Measurements from ENCODE around the gene CSF3R.
"Not testable (repeated sequence)": the region's sequence is repeated elsewhere in the genome, so short reads cannot be mapped to it uniquely, and the experiment has no call there.

Gene CSF3R

DNA sequence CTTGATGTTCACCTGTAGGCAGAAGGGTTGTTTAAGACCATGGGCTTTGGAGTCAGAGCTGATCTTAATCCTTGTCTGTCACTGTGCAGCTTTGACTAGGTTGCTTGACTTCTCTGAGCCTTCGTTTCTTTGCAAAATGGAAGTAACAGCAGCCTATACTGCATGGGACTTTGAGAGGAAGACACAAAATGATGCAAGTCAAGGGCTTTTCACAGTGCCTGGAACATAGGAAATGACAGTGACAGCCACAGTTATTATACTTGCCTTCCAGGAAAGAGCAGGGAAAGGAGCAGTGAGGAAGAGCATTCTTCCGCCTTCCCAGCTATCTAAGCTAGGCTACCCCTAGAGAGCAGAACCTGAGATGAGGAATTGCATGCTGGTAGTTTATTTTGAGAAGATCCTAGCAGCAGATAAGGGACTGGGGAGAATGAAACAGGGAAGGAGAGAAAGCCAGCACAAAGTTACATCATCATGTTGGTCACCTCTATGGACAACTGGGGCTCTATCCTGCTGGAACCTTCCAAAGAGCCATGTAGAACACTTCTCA is 3.1 kb downstream of the CSF3R start:
- DNase-seq (ENCODE audit: low read depth in 1 of 2, low spot score in 1 of 2), result no peak
- H3K27me3 ChIP-seq (ENCODE audit: insufficient read depth, poor library complexity, severe bottlenecking), result no peaks in the 10 kb centered on the region
- H3K27ac ChIP-seq (replicated peaks), result no peak overlapping the region
- TF ChIP-seq, protein P1, sequence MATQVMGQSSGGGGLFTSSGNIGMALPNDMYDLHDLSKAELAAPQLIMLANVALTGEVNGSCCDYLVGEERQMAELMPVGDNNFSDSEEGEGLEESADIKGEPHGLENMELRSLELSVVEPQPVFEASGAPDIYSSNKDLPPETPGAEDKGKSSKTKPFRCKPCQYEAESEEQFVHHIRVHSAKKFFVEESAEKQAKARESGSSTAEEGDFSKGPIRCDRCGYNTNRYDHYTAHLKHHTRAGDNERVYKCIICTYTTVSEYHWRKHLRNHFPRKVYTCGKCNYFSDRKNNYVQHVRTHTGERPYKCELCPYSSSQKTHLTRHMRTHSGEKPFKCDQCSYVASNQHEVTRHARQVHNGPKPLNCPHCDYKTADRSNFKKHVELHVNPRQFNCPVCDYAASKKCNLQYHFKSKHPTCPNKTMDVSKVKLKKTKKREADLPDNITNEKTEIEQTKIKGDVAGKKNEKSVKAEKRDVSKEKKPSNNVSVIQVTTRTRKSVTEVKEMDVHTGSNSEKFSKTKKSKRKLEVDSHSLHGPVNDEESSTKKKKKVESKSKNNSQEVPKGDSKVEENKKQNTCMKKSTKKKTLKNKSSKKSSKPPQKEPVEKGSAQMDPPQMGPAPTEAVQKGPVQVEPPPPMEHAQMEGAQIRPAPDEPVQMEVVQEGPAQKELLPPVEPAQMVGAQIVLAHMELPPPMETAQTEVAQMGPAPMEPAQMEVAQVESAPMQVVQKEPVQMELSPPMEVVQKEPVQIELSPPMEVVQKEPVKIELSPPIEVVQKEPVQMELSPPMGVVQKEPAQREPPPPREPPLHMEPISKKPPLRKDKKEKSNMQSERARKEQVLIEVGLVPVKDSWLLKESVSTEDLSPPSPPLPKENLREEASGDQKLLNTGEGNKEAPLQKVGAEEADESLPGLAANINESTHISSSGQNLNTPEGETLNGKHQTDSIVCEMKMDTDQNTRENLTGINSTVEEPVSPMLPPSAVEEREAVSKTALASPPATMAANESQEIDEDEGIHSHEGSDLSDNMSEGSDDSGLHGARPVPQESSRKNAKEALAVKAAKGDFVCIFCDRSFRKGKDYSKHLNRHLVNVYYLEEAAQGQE (IDR thresholded peaks at IDR 0.05; ENCODE audit: insufficient replicate concordance, low read depth), result no peak
- TF ChIP-seq, protein P2, sequence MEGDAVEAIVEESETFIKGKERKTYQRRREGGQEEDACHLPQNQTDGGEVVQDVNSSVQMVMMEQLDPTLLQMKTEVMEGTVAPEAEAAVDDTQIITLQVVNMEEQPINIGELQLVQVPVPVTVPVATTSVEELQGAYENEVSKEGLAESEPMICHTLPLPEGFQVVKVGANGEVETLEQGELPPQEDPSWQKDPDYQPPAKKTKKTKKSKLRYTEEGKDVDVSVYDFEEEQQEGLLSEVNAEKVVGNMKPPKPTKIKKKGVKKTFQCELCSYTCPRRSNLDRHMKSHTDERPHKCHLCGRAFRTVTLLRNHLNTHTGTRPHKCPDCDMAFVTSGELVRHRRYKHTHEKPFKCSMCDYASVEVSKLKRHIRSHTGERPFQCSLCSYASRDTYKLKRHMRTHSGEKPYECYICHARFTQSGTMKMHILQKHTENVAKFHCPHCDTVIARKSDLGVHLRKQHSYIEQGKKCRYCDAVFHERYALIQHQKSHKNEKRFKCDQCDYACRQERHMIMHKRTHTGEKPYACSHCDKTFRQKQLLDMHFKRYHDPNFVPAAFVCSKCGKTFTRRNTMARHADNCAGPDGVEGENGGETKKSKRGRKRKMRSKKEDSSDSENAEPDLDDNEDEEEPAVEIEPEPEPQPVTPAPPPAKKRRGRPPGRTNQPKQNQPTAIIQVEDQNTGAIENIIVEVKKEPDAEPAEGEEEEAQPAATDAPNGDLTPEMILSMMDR (IDR thresholded peaks at IDR 0.05; ENCODE audit: insufficient read depth, low read length), result no peak
- TF ChIP-seq GABPA (IDR thresholded peaks at IDR 0.05; ENCODE audit: low read depth) (no peak), POLR2AphosphoS5 (IDR thresholded peaks at IDR 0.05; ENCODE audit: low read depth) (no peak), SPI1 (IDR thresholded peaks at IDR 0.05; ENCODE audit: borderline replicate concordance, low read depth) (no peak)
- H3K4me3 ChIP-seq (replicated peaks; ENCODE audit: insufficient read depth, low read length), result no peak overlapping the region

DNA sequence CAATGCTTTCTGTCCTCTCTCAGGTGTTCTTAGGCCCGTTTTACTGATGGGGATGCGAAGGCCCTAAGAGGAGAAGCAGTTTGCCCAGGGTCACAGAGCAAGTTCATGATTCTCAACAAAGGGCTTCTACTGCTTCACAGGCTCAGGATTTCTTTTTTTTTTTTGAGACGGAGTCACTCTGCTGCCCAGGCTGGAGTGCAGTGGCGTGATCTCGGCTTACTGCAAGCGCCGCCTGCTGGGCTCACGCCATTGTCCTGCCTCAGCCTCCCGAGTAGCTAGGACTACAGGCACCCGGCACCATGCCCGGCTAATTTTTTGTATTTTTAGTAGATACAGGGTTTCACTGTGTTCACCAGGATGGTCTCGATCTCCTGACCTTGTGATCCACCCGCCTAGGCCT is 5.1 kb downstream of the CSF3R start:
- H3K4me3 ChIP-seq (replicated peaks; ENCODE audit: insufficient read depth, low read length); H3K27me3 ChIP-seq (ENCODE audit: insufficient read depth, poor library complexity, severe bottlenecking); DNase-seq (ENCODE audit: low read depth in 1 of 2, low spot score in 1 of 2); H3K27ac ChIP-seq (replicated peaks): not testable (repeated sequence)

DNA sequence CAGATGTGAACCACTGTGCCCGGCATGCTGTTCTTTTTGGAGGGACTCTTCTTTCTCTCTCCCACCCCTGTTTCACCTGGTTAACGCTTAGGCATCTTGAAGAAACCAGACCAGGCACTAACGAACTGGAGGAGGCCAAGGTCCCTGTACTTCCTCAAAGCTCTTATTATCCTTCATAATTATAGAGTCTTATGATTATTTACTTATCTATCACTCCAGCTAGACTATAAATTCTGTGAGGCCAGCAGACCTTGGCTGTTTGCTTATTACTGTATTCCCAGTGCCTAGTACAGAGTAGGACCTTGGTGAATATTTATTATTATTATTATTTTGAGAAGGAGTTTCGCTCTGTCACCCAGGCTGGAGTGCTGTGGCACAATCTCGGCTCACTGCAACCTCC is 5.8 kb downstream of the CSF3R start:
- Histone ChIP-seq H3K27me3 (ENCODE audit: insufficient read depth, poor library complexity, severe bottlenecking) (no peaks in the 10 kb centered on the region), H3K27ac (replicated peaks) (no peak overlapping the region), H3K4me3 (replicated peaks; ENCODE audit: insufficient read depth, low read length) (no peak overlapping the region)
- TF ChIP-seq SPI1 (IDR thresholded peaks at IDR 0.05; ENCODE audit: borderline replicate concordance, low read depth), result no peak
- no peak for TF ChIP-seq GABPA (IDR thresholded peaks at IDR 0.05; ENCODE audit: low read depth)
- TF ChIP-seq, protein P2 (IDR thresholded peaks at IDR 0.05; ENCODE audit: insufficient read depth, low read length), result no peak
- TF ChIP-seq POLR2AphosphoS5 (IDR thresholded peaks at IDR 0.05; ENCODE audit: low read depth), result no peak
- TF ChIP-seq, protein P1 (IDR thresholded peaks at IDR 0.05; ENCODE audit: insufficient replicate concordance, low read depth), result no peak
- DNase-seq (ENCODE audit: low read depth in 1 of 2, low spot score in 1 of 2), result no peak

DNA sequence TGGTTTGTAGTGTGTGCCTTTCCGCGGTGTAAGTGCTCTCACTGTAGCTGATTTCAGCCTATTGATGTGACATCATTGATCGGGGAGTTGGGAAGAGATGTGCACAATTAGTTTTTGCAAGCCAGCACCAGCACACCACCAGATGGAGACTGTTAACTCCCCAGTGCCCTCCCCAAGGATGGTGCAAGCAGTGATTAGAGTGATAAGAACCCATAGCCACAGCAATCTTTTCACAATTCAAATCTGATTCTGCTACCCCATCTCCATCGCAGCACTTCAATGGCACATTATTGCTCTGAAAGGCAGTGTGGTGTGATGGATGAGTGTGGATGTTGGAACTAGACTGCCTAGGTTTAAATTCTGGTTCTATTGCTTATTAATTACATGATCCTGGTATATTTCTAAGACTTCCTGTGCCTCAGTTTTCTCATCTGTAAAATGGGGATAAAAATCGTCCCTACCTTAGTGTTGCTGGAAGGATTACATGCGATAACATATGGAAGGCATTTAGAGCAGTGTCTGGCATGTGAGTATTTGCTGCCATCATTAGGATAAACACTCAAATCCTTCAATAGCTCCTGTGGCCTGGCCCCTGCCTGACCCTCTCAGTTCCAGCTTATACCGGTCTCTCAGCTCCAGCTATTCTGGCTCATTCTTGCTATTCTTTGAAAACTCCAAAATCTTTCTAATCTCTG is 6.7 kb downstream of the CSF3R start:
- no peak for DNase-seq (ENCODE audit: low read depth in 1 of 2, low spot score in 1 of 2)
- Histone ChIP-seq H3K27ac (replicated peaks) (no peak overlapping the region), H3K4me3 (replicated peaks; ENCODE audit: insufficient read depth, low read length) (no peak overlapping the region), H3K27me3 (ENCODE audit: insufficient read depth, poor library complexity, severe bottlenecking) (no peaks in the 10 kb centered on the region)
- TF ChIP-seq, protein P1 (IDR thresholded peaks at IDR 0.05; ENCODE audit: insufficient replicate concordance, low read depth), result no peak
- TF ChIP-seq POLR2AphosphoS5 (IDR thresholded peaks at IDR 0.05; ENCODE audit: low read depth) (no peak), GABPA (IDR thresholded peaks at IDR 0.05; ENCODE audit: low read depth) (no peak), SPI1 (IDR thresholded peaks at IDR 0.05; ENCODE audit: borderline replicate concordance, low read depth) (no peak)
- TF ChIP-seq, protein P2 (IDR thresholded peaks at IDR 0.05; ENCODE audit: insufficient read depth, low read length), result no peak
